Pancreas (tissue), 10 donors: ENCODE measurements around the gene MOV10L1. TPM values are rescaled to one million over a fixed set of nuclear protein-coding genes. Genes with fewer than 3 reads are reported as not detected.
A peak's percentile ranks its signal among the peaks of the same experiment; 100 is the strongest.

ENCODE experiments used
- ATAC-seq, 4 donors: fragments of 200-7000 bp; cut with Tn5 transposase; one replicate each; pipeline versions ENCODE4 v1.8.0 to v1.9.1; 2020; ENCODE audit warnings: mild to moderate bottlenecking in 4 of 4, moderate library complexity in 4 of 4
- DNase-seq, 6 donors: peaks; one replicate each; pipeline ENCODE4 v3.0.0-alpha.2; 2020
- FAIRE-seq: peaks from 2 replicates; lab custom pipeline; 2012; peaks lifted over from hg19 to GRCh38; lab: Jason Lieb, UNC
- H3K27ac ChIP-seq, 4 donors: fragments of 200-600 bp; sonication (generic); 1 replicate in 3 of 4; 2 replicates in 1 of 4; pipeline versions ENCODE4 v1.5.0 to v1.8.0; 2020
- H3K27me3 ChIP-seq, 4 donors: fragments of 200-600 bp; one replicate each; pipeline ENCODE4 v1.8.0; 2021
- H3K36me3 ChIP-seq, 3 donors: fragments of 200-600 bp; sonication (generic) in 1 of 3; one replicate each; pipeline versions ENCODE4 v1.5.0 to v1.8.0; 2020 to 2021
- H3K4me1 ChIP-seq, 3 donors: fragments of 200-600 bp; one replicate each; pipeline ENCODE4 v1.8.0; 2021
- H3K4me3 ChIP-seq, 4 donors: fragments of 200-600 bp; sonication (generic) in 2 of 4; one replicate each; pipeline versions ENCODE4 v1.5.0 to v1.8.0; 2020 to 2021
- H3K9me3 ChIP-seq, 4 donors: fragments of 200-600 bp; one replicate each; pipeline ENCODE4 v1.8.0; 2021
- WGBS, 2 donors: extraction: QIAGEN DNeasy Blood & Tissue Kit; methylation state at CpG; one replicate each; pipeline ENCODE4 v1.1.7; 2013; 5-methylcytosine and 5-hydroxymethylcytosine counted together
- intact Hi-C, 3 donors: fragments of 100-400 bp; cut with DNase I; formaldehyde crosslinking; loops; one replicate each; pipeline versions ENCODE4 v1.11.1 to v1.14.2; 2022
- polyA plus RNA-seq, 2 donors: library from polyadenylated mRNA; stranded (reverse); fragments of 200-250 nt; gene quantifications; one replicate each; pipeline ENCODE4 v1.2.3, GENCODE V29; 2013
- total RNA-seq, 6 donors: library from RNA; stranded (reverse); fragmentation: NEBNext Ultra II Directional in 4 of 6; extraction: Animal tissue kit (Norgen Biotek cat#: 25700) in 4 of 6; gene quantifications; one replicate each; pipeline versions ENCODE4 v1.2.1 to v1.2.4, GENCODE V29; 2021 to 2023
- TF ChIP-seq, protein P1 (sequence below), 4 donors: fragments of 200-600 bp; sonication (generic) in 3 of 4; IDR thresholded peaks; one replicate each; pipeline versions ENCODE4 v1.5.0 to v1.8.0; 2021; ENCODE audit warnings: antibody characterized with exemption in 4 of 4
- donor health status: healthy with polysubstance abuse.
- donor health status: DM: no; HTN: no; CAD: no; lungs with moderate emphysema.
- donor health status: DM: no; HTN: no; CAD: no.
- donor health status: control.
- donor health status: control.
- donor health status: Bipolar disorder and iron deficiency.
- donor health status: DM: yes; HTN: yes; CAD: no.
- donor health status: DM: no; HTN: no; CAD: no.
- donor health status: DM: no; HTN: no; CAD: no.
- donor health status: DM: yes; HTN: yes; CAD: no.

Gene MOV10L1
- total and polyA plus RNA-seq, 8 donors = 0.09 to 1.9 (median 0.26) TPM; not detected in 1

DNA sequence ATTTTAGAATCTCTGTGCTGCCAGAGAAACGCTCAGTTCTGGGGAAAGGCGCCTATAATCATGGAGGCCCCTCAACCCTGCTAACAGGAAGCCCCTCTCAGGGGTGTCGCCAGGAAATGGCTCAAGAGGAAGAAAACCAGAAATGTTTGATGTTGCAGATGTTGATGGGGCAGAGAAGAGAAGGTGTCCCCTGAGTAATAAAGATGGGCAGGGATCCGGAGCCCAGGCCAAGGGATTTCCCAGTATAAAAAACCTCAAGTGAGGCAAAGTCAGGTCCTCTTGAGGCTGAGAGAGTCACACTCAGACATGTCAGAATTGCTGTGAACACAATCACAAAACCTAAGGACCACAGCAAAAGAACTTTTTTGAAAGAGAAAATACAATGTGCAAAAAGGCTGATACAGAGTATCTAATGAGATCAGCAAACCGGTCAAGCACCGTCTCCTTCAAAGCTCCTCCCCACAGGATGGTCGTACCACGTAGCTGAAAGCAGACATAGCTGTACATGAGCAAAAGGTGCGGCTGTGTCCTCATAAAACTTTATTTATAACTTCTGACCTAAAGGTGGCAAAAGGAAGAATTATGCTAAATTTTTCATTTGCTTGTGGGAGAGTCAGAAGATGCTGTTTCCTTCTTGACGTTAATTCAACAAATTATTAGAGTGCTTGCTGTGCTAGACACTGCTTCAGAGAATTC, 12.2 kb downstream of the MOV10L1 start:
- no peak for DNase-seq
- ATAC-seq = no peak
- Histone ChIP-seq H3K36me3 (no peaks in the 10 kb centered on the region), H3K4me3 (no peak overlapping the region), H3K9me3 (no peaks in the 10 kb centered on the region), H3K4me1 (no peaks in the 10 kb centered on the region), H3K27ac (no peak overlapping the region), H3K27me3 (peaks cover 0 to 1% (median 0%) of the 10 kb centered on the region in 4 donors)
- 71 to 81% methylated on average over 10 of the region's 10 CpGs for WGBS, 2 donors
- intact Hi-C loops = no loop called here
- TF ChIP-seq, protein P1, sequence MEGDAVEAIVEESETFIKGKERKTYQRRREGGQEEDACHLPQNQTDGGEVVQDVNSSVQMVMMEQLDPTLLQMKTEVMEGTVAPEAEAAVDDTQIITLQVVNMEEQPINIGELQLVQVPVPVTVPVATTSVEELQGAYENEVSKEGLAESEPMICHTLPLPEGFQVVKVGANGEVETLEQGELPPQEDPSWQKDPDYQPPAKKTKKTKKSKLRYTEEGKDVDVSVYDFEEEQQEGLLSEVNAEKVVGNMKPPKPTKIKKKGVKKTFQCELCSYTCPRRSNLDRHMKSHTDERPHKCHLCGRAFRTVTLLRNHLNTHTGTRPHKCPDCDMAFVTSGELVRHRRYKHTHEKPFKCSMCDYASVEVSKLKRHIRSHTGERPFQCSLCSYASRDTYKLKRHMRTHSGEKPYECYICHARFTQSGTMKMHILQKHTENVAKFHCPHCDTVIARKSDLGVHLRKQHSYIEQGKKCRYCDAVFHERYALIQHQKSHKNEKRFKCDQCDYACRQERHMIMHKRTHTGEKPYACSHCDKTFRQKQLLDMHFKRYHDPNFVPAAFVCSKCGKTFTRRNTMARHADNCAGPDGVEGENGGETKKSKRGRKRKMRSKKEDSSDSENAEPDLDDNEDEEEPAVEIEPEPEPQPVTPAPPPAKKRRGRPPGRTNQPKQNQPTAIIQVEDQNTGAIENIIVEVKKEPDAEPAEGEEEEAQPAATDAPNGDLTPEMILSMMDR (IDR thresholded peaks at IDR 0.05) = no peak
- FAIRE-seq = no peak

DNA sequence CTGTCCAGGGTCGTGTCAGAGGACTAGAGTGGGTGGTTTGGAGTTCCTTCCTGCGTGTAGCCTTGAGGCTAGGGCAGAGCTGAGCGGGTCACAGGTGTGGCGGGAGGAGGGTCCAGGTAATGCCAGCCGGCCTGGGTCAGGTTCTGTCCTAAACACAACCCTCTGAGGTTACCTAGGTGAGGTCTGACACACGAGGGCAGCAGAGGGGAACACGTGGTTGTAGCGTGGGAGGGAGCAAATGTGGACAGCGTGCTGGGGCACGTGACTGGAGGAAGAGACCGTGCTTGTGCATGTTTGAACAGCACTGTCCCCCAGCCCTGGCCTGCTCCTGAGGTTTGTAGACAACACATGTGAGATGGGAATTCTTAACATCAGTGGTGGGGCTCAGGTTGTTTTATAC, 13.1 kb downstream of the MOV10L1 start:
- no peak for FAIRE-seq
- 32 to 42% methylated on average over 11 of the region's 11 CpGs for WGBS, 2 donors
- intact Hi-C loops = no loop called here
- DNase-seq = no peak
- Histone ChIP-seq H3K9me3 (no peaks in the 10 kb centered on the region), H3K27ac (no peak overlapping the region), H3K4me3 (no peak overlapping the region), H3K4me1 (no peaks in the 10 kb centered on the region), H3K27me3 (no peaks in the 10 kb centered on the region), H3K36me3 (no peaks in the 10 kb centered on the region)
- ATAC-seq = peak in 3 of 4 donors; percentile 41 to 64 (median 51)
- TF ChIP-seq, protein P1 (IDR thresholded peaks at IDR 0.05) = no peak

GRCh38 chr22:50104141-50104544, 14.3 kb downstream of the MOV10L1 start:
- H3K36me3 ChIP-seq = no peaks in the 10 kb centered on the region
- 69 to 76% methylated on average over 6 of the region's 6 CpGs for WGBS, 2 donors
- no peak for FAIRE-seq
- intact Hi-C loops = no loop called here
- H3K27me3 ChIP-seq = no peaks in the 10 kb centered on the region
- no peaks in the 10 kb centered on the region for H3K4me1 ChIP-seq
- TF ChIP-seq, protein P1 (IDR thresholded peaks at IDR 0.05) = no peak
- ATAC-seq = no peak
- DNase-seq = no peak
- H3K4me3 ChIP-seq = no peak overlapping the region
- H3K27ac ChIP-seq = no peak overlapping the region
- no peaks in the 10 kb centered on the region for H3K9me3 ChIP-seq

GRCh38 chr22:50105208-50106100, 15.6 kb downstream of the MOV10L1 start:
- no peak for FAIRE-seq

More at GRCh38 chr22:50105208-50106100, 15.6 kb downstream of the MOV10L1 start:
- peak in 2 of 4 donors; percentile 60 to 62 for ATAC-seq
- H3K27ac ChIP-seq = no peak overlapping the region
- no peak overlapping the region for H3K4me3 ChIP-seq
- no peaks in the 10 kb centered on the region for H3K36me3 ChIP-seq
- no peaks in the 10 kb centered on the region for H3K4me1 ChIP-seq
- H3K9me3 ChIP-seq = no peaks in the 10 kb centered on the region
- WGBS, 2 donors = 68 to 74% methylated on average over 9 of the region's 9 CpGs
- TF ChIP-seq, protein P1 (IDR thresholded peaks at IDR 0.05) = no peak
- H3K27me3 ChIP-seq = no peaks in the 10 kb centered on the region
- intact Hi-C loops = no loop called here
- DNase-seq = no peak
